G401.6 (cell line): ENCODE results near the gene PRIMA1.

ENCODE experiments used
- FAIRE-seq: peaks from 2 replicates; lab custom pipeline; 2012; peaks lifted over from hg19 to GRCh38; lab: Jason Lieb, UNC

Gene PRIMA1

GRCh38 chr14:93731753-93732152 is 56.5 kb downstream of the PRIMA1 start:
- no peak for FAIRE-seq

DNA sequence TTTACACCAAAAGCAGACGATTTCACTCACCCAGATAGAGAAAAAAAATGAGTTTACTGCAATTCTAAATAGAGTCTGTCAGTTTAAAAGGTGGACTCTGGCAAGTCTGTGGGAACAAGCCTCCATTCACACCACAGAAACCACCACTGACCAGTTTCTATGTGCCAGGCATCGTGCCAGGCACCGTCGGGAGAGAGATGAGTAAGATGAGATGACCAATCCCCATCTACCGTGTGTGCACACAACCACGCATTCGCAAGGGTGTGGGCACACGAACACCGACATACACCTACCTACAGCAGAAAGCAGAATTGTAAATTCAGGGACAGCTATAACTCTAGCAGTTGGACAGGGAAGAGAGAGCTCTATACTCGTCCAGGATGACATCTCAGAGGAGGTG is 58.3 kb downstream of the PRIMA1 start:
- FAIRE-seq = no peak

GRCh38 chr14:93728651-93729016 is 59.7 kb downstream of the PRIMA1 start:
- FAIRE-seq = no peak

DNA sequence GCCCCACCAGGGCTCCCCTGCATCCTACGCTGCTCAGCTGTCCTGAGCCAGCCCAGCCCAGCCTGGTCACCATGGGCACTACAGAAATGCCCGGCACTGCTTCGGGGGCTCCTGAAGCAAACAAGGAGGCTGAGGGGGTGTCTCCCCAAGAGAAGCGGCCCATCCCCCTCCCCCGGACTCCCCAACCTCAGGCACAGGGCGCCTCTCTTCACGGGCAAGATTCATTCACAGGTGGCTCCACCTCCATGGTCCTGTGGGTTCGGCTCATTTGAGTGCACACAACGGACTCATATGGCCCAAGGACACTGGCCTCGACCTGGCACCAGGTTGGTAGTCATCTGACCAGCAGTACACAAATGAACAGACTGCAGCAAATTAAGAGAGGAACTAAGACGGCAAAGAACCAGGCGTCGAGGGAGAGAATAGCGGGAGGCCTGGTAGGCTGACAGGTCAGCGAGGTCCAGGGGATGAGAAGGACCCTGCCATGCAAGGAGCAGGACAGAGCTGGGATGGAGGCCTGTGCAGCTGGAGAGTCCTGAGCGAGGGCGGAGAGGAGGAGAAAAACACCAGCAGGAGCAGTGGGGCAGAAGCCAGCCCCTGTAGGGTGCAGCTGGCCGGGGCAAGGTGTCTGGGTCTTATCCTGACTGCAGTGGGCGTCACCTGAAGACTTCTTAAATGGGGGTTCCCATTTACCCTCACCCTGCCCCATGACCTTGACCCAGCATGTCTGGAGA is 60.2 kb downstream of the PRIMA1 start:
- FAIRE-seq = no peak

DNA sequence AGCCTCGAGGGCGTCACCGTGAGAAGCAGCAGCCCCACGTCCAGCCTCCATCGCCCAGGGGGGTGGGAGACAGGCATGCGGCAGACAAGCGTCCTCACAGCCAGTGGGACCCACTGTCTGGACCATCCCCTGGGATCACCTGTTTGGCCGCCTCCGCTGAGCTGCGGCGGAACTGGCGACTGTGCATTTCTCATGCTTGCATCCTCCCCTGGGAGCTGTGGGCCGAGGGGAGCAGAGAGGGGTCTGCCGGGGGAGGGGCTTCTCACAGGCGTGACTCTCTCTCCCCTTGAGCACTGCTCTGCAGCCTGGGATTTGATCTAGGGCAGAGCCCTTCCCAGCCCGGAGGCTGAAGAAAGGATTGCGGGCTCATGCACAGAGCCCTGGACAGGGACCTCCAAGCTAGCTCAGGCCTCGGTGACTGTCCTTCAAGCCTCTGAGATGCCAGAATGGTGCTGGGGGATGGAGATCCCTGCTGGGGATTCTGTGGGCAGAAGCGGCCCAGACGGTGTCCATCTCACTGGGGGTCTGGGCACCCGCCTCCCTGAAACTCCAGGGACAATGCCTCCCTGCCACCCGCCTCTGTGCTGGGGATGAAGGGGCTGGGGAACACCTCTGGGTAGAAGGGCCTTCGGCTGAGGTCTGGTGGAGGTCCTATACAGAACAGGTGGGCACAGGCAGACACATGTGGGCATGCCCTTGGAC is 61.1 kb downstream of the PRIMA1 start:
- no peak for FAIRE-seq

DNA sequence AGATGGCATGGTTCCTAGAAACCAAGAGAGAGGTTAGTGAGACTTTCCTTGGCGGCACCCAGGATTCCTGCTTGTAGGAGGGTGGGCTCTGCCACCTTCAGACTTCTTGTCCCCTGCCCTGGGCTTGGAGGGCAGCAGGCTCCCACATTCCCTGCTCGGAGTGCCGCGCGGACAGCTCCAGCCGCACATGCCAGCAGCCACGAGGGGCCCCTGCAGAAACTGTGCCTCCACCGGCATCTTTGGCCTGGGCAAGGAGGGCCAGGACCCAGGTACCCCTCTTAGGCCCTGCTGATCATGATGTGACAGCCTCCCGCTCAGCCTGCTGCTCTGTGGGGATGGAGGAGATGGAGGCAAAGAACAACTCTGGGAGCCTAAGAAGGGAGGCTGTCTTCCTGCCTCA is 62.3 kb downstream of the PRIMA1 start:
- no peak for FAIRE-seq

DNA sequence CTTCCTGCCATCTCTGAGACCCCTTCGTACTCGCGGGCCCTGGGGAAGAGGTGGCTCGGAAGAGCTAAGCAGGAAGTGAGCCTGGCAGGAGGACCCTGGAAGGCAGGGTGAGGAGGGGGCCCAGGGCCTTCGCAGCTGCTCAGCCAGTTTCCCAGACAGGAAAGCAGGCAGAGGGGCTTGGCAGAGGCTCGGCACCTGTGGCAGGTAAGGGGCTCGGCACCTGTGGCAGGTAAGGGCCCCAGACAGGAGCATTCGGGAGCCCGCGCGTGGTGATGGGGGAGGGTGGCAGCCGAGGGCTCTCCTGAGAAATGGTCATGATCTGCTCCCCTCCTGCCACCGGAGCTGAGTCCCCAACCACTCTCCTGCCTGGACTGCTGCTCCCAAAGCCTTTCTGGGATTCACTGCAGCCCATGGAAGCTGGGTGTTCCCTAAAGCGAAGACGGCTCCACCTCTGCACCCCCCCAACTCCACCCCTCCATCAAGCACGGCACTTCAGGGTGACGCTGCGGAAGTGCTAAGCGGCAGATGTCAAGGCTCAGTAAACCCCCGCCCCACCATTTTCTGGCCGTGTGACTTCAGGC is 63.2 kb downstream of the PRIMA1 start:
- no peak for FAIRE-seq

- FAIRE-seq = no peak
These were observed 65.3 kb downstream of the PRIMA1 start for GRCh38 chr14:93723001-93723400.

DNA sequence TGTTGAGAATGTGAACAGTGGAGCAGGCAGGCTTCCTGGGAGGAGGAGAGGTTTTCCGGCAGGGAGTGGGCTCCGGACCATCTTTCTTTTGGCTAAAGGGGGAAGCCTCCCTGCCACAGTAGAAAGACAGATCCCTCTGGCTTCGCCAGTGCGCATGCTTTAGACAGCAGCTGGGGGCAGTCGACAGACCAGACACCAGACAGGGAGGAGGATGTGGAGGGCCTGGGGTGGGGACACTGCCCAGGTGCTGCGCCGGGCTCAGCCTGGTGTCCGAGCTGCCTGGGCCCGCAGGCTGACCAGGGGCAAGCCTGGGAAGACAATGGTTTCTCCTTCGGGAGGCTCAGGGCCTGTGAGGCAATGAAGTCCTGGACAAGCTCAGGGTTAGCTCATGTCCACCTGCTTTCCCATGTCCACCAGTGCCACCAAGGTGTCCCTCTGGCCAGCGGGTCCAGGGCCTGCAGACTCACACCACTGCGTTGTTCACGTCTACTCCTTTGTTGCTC is 67.3 kb downstream of the PRIMA1 start:
- FAIRE-seq = no peak

DNA sequence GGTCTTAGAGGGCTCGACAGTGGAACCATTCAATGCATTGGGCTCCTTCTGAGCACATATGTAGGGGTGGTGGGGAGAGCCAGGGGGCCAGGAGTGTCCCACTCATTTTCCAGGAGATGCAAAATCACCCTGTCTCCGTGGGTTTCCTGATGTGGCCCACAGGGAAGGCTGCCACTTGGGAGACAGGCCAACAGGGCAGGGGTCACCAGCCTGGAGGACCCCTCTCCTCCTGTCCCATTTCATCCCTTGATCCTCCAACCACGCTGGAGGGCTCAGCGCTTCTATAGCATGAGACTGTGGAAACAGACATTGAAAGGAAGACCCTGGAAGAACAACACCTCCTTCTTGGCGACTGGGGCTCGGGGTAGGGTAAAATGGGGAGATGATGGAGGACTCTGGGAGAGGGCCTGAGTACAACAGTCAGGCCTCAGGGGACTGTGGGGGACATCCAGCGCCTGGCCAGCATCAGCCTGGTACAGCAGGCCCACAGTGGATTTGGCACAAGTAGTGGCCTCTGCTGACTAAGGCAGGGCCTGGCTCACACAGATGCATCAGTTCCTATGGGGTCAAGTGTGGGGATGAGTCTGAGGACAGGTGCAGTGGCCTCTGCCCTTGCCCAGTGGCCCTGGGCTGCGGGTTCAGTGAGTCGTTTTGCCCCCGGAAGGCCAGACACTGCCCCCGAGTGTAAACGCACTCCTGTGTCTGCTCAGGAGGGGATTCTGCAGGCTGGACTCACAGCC is 68.0 kb downstream of the PRIMA1 start:
- no peak for FAIRE-seq

DNA sequence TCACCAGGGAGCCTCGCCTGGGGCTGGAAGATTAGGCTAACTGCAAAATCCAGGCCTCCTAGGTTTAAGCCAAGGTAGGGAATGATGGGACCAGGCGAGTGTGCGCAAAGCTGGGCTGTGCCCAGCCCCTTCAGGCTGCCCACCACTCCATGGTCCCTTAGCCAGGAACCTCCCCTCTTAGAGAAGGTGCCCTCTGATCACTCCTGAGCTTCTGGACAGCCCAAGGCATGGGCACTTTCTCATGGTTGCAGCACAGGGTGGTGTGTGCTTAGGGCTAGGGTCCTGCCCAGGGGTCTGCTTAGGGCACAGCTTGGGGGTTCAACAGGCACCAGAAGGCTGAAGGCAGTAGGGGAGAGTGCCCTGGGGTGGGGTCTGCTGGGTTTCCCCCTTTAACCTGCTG is 69.0 kb downstream of the PRIMA1 start:
- no peak for FAIRE-seq

- no peak for FAIRE-seq
These were observed 70.5 kb downstream of the PRIMA1 start for GRCh38 chr14:93717668-93718320.

- FAIRE-seq = no peak
These were observed 71.3 kb downstream of the PRIMA1 start for GRCh38 chr14:93716746-93717667.

DNA sequence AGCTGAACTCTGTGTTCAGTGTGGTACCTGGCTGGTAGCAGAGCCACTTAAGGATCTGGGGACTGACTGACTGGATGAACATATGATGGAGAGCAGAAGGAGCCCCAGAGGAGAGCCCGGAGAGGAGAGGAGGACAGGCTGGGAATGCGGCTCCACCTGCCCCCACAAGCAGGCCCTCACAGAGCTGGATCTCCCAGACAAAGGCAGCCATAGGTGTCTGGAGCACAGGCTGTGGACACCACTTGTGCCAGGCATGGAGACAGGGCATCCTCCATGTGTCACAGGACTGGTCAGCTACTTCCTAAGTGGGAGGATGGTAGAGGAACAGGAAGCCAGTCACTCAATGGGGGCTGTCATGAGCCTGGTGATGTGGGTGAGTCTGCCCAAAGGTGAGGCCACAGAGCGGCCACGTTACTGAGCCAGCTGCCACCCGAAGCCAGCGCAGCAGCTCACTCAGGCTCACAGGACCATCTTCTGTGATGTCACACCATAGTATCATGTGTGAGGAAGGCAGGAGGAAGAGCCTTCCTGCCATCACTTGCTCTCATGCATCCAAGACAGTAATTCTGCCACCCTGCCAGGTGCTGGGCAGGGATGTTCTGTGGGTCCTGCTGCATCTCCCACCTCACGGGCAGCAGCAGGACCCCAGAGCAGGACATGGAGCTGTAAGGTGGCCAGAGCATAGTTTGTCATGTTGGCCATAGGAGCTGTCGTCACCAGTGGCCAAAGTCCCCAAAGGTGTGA is 72.1 kb downstream of the PRIMA1 start:
- FAIRE-seq = no peak

DNA sequence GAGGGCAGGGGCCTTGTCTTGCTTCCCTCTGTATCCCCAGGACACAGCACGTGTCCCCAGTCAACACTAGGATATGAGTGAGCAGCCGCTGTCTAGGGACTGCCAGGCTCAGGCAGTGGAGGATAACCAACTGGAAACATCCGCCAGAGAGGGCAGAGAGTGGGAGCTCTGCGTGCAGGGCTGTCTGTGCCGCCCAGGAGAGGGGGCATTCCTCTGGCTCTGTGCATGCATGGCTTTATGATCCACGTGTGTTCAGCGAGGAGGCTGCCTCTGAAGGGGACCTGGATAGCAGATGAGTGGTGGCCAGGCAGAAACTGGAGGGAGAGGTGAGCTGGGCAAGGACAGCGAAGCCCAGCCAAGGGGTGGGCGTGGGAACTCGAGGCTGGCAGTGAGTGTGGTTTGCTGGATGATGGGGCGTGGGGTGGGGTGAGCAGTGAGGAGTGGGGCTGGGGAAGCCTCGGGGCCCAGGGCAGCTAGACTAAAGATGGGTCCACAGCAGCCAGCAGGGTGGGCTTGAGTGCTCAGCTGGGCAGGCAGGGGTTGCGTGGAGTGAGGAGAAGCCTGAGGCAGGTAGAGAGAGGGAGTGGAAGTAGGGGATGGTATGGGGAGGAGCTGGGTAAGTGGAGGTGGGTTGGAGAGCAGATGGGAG is 72.9 kb downstream of the PRIMA1 start:
- no peak for FAIRE-seq

GRCh38 chr14:93714605-93715004 is 73.7 kb downstream of the PRIMA1 start:
- FAIRE-seq = no peak

DNA sequence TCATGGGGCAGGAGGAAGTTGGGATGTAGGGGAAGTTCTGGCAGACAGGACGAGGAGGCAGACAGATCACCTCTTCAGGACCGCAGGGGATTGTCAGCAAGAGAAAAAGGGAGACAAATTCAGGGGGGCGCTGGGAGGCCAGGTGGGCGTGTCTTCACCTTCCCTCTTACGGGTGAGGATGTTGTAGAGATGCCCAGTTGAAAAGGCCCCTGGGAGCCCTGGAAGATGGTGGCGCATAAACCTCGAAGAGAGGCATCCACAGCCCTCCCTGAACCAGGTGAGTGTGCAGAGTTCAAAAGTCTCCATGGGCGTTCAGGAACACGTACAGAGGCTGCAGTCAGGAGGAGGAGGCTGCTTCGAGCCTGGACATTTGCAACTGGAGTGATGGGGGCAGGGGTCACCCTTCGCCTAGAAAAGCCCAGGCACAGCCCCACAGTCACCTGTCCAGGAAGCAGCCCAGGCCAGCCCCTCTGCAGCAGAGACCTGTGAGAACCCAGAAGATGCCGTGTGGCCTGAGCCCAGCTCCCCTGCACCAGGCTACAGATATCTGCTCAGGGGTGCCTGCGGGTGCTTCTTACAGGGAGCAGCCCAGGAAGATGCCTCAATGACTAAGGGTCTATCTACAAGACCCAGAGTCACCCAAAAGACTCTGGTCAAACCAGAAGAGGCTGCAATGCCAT is 74.4 kb downstream of the PRIMA1 start:
- no peak for FAIRE-seq

GRCh38 chr14:93712838-93713724 is 75.2 kb downstream of the PRIMA1 start:
- FAIRE-seq = no peak
